HEK293 (cell line): ENCODE results near the gene ZFP36.
A peak's percentile ranks its signal among the peaks of the same experiment; 100 is the strongest.

Source experiments
- AEBP2 ChIP-seq: fragments of 450-650 bp; formaldehyde crosslinking; IDR thresholded peaks from 2 replicates; pipeline ENCODE4 v1.5.1; 2016; ENCODE audit warnings: missing biosample characterization, missing genetic modification characterization, borderline replicate concordance
- FEZF1 ChIP-seq: fragments of 450-650 bp; formaldehyde crosslinking; IDR thresholded peaks from 2 replicates; pipeline ENCODE4 v1.5.1; 2016; ENCODE audit warnings: missing biosample characterization, missing genetic modification characterization
- KLF8 ChIP-seq: fragments of 450-650 bp; formaldehyde crosslinking; IDR thresholded peaks from 2 replicates; pipeline ENCODE4 v1.5.1; 2016; ENCODE audit warnings: missing biosample characterization, missing genetic modification characterization
- REST ChIP-seq: fragments of 450-650 bp; formaldehyde crosslinking; IDR thresholded peaks from 2 replicates; pipeline ENCODE4 v1.5.1; 2016; ENCODE audit warnings: missing biosample characterization, missing genetic modification characterization
- YY1 ChIP-seq: fragments of 450-650 bp; formaldehyde crosslinking; IDR thresholded peaks from 2 replicates; pipeline ENCODE4 v1.5.1; 2018; ENCODE audit warnings: missing biosample characterization, missing genetic modification characterization
- ZBTB17 ChIP-seq: fragments of 450-650 bp; formaldehyde crosslinking; IDR thresholded peaks from 2 replicates; pipeline ENCODE4 v1.5.1; 2016; ENCODE audit warnings: missing biosample characterization, missing genetic modification characterization
- ZFP69B ChIP-seq: fragments of 450-650 bp; formaldehyde crosslinking; IDR thresholded peaks from 2 replicates; pipeline ENCODE4 v1.5.1; 2016; ENCODE audit warnings: missing biosample characterization, missing genetic modification characterization
- ZNF121 ChIP-seq: fragments of 450-650 bp; formaldehyde crosslinking; IDR thresholded peaks from 2 replicates; pipeline ENCODE4 v1.5.1; 2016; ENCODE audit warnings: missing biosample characterization, missing genetic modification characterization
- ZNF140 ChIP-seq: fragments of 450-650 bp; formaldehyde crosslinking; IDR thresholded peaks from 2 replicates; pipeline ENCODE4 v1.5.1; 2016; ENCODE audit warnings: missing biosample characterization, missing genetic modification characterization
- ZNF155 ChIP-seq: fragments of 450-650 bp; formaldehyde crosslinking; IDR thresholded peaks from 2 replicates; pipeline ENCODE4 v1.5.1; 2016; ENCODE audit warnings: missing biosample characterization, missing genetic modification characterization
- ZNF19 ChIP-seq: fragments of 450-650 bp; formaldehyde crosslinking; IDR thresholded peaks from 2 replicates; pipeline ENCODE4; 2016; ENCODE audit warnings: missing biosample characterization, missing genetic modification characterization, low read depth
- ZNF202 ChIP-seq: fragments of 450-650 bp; formaldehyde crosslinking; IDR thresholded peaks from 2 replicates; pipeline ENCODE4 v1.5.1; 2016; ENCODE audit warnings: missing biosample characterization, missing genetic modification characterization, borderline replicate concordance
- ZNF214 ChIP-seq: fragments of 450-650 bp; formaldehyde crosslinking; IDR thresholded peaks from 2 replicates; pipeline ENCODE4 v1.5.1; 2017; ENCODE audit warnings: missing biosample characterization, mild to moderate bottlenecking, missing genetic modification characterization, borderline replicate concordance
- ZNF280C ChIP-seq: fragments of 450-650 bp; formaldehyde crosslinking; IDR thresholded peaks from 2 replicates; pipeline ENCODE4 v1.5.1; 2016; ENCODE audit warnings: missing biosample characterization, missing genetic modification characterization
- ZNF426 ChIP-seq: fragments of 450-650 bp; formaldehyde crosslinking; IDR thresholded peaks from 2 replicates; pipeline ENCODE4 v1.5.1; 2017; ENCODE audit warnings: missing biosample characterization, missing genetic modification characterization, mild to moderate bottlenecking, inconsistent platforms, moderate library complexity
- ZNF48 ChIP-seq: fragments of 450-650 bp; formaldehyde crosslinking; IDR thresholded peaks from 2 replicates; pipeline ENCODE4 v1.5.1; 2016; ENCODE audit warnings: missing biosample characterization, missing genetic modification characterization
- ZNF488 ChIP-seq: fragments of 450-650 bp; formaldehyde crosslinking; IDR thresholded peaks from 2 replicates; pipeline ENCODE4 v1.5.1; 2016; ENCODE audit warnings: missing biosample characterization, missing genetic modification characterization
- ZNF501 ChIP-seq: fragments of 450-650 bp; formaldehyde crosslinking; IDR thresholded peaks from 2 replicates; pipeline ENCODE4 v1.5.1; 2016; ENCODE audit warnings: missing biosample characterization, missing genetic modification characterization
- ZNF510 ChIP-seq: fragments of 450-650 bp; formaldehyde crosslinking; IDR thresholded peaks from 2 replicates; pipeline ENCODE4 v1.5.1; 2018; ENCODE audit warnings: mild to moderate bottlenecking, missing genetic modification characterization, missing biosample characterization; ENCODE audit not compliant: insufficient replicate concordance
- ZNF513 ChIP-seq: fragments of 450-650 bp; IDR thresholded peaks from 2 replicates; pipeline ENCODE4 v1.5.1; 2018; ENCODE audit warnings: missing biosample characterization, missing genetic modification characterization
- ZNF560 ChIP-seq: fragments of 450-650 bp; formaldehyde crosslinking; IDR thresholded peaks from 2 replicates; pipeline ENCODE4 v1.5.1; 2017; ENCODE audit warnings: missing biosample characterization, missing genetic modification characterization, borderline replicate concordance
- ZNF561 ChIP-seq: fragments of 450-650 bp; IDR thresholded peaks from 2 replicates; pipeline ENCODE4 v1.5.1; 2018; ENCODE audit warnings: missing biosample characterization, missing genetic modification characterization, borderline replicate concordance
- ZNF571 ChIP-seq: fragments of 450-650 bp; formaldehyde crosslinking; IDR thresholded peaks from 2 replicates; pipeline ENCODE4 v1.5.0; 2017; ENCODE audit warnings: missing biosample characterization, missing genetic modification characterization
- ZNF580 ChIP-seq: fragments of 450-650 bp; formaldehyde crosslinking; IDR thresholded peaks from 2 replicates; pipeline ENCODE4 v1.5.1; 2016; ENCODE audit warnings: missing biosample characterization, missing genetic modification characterization
- ZNF707 ChIP-seq: fragments of 450-650 bp; formaldehyde crosslinking; IDR thresholded peaks from 2 replicates; pipeline ENCODE4 v1.5.1; 2016; ENCODE audit warnings: missing biosample characterization, missing genetic modification characterization
- ZNF777 ChIP-seq: fragments of 450-650 bp; formaldehyde crosslinking; IDR thresholded peaks from 2 replicates; pipeline ENCODE4 v1.5.1; 2017; ENCODE audit warnings: missing biosample characterization, missing genetic modification characterization, borderline replicate concordance
- ZSCAN5A ChIP-seq: fragments of 450-650 bp; formaldehyde crosslinking; IDR thresholded peaks from 2 replicates; pipeline ENCODE4 v1.5.1; 2016; ENCODE audit warnings: missing biosample characterization, missing genetic modification characterization

ZFP36 gene

GRCh38 chr19:39403331-39404312 is 3.0 kb upstream of the ZFP36 start (continued):
- TF ChIP-seq ZNF488 (tag by site-specific recombination): no peak
- no peak for TF ChIP-seq ZNF214
- TF ChIP-seq KLF8 (tag by site-specific recombination): peak; percentile 91
- no peak; the same call in 1 of the 2 replicates for TF ChIP-seq ZNF777 (tag by site-specific recombination)
- no peak; the same call in 1 of the 2 replicates for TF ChIP-seq FEZF1 (tag by site-specific recombination)
- no peak for TF ChIP-seq ZNF513 (tag by site-specific recombination)
- TF ChIP-seq ZNF155 (tag by site-specific recombination): no peak
- no peak for TF ChIP-seq ZNF426 (tag by site-specific recombination)
- TF ChIP-seq ZNF571 (tag by site-specific recombination): no peak
- no peak for TF ChIP-seq ZNF580 (tag by site-specific recombination)
- TF ChIP-seq ZNF140 (tag by site-specific recombination): no peak
- TF ChIP-seq ZNF280C (tag by site-specific recombination): no peak
- no peak for TF ChIP-seq AEBP2 (tag by site-specific recombination)
- TF ChIP-seq ZNF501: peak; percentile 82
- TF ChIP-seq ZNF19 (tag by site-specific recombination): no peak
- TF ChIP-seq ZNF121 (tag by site-specific recombination): no peak
- no peak for TF ChIP-seq ZNF48 (tag by site-specific recombination)
- no peak for TF ChIP-seq ZNF510
- TF ChIP-seq ZNF560: no peak
- TF ChIP-seq ZSCAN5A (tag by site-specific recombination): peak; percentile 62; the same call in 1 of the 2 replicates
- TF ChIP-seq ZNF561 (tag by site-specific recombination): peak; percentile 77; the same call in 1 of the 2 replicates
- TF ChIP-seq YY1: no peak
- TF ChIP-seq ZNF202 (tag by site-specific recombination): no peak
- peak; percentile 81 for TF ChIP-seq ZFP69B (tag by site-specific recombination)
- TF ChIP-seq ZNF707 (tag by site-specific recombination): no peak
- TF ChIP-seq ZBTB17 (tag by site-specific recombination): peak; percentile 97
- TF ChIP-seq REST (tag by site-specific recombination): no peak
